HepG2 (cell line): ENCODE measurements around the gene BRAT1. TPM values are rescaled to one million over a fixed set of nuclear protein-coding genes. Genes with fewer than 3 reads are reported as not detected.
A peak's percentile ranks its signal among the peaks of the same experiment; 100 is the strongest.

Experiments used
- ATAC-seq: fragments of 200-7000 bp; cut with Tn5 transposase; 3 replicates; pipeline ENCODE4 v1.9.1; 2020; ENCODE audit warnings: mild to moderate bottlenecking, moderate library complexity
- BruUV-seq: library from RNA; stranded (reverse); fragments of 400-500 nt; replicated peaks from 2 replicates; lab custom pipeline; 2021; lab: Mats Ljungman, UMichigan
- CTCF ChIA-PET: fragments of 300-600 bp; formaldehyde crosslinking; extraction: SDS; loops from one replicate; lab custom pipeline; 2021; ENCODE audit warnings: low total read pairs, inconsistent platforms, low intra/inter-chr PET ratio; lab: Yijun Ruan, JAX
- POLR2A ChIA-PET: fragments of 350-600 bp; sonication (Branson Sonifier 250); formaldehyde crosslinking; loops from one replicate; lab custom pipeline; 2020; ENCODE audit warnings: antibody characterized with exemption, inconsistent platforms; lab: Yijun Ruan, JAX
- DNase-seq: peaks from one replicate; pipeline ENCODE4 v3.0.0-alpha.2; 2015; ENCODE audit warnings: low spot score
- FAIRE-seq: peaks from 3 replicates; lab custom pipeline; 2011; peaks lifted over from hg19 to GRCh38; lab: Jason Lieb, UNC
- H2AFZ ChIP-seq: one replicate; pipeline ENCODE4 v1.6.1; 2011; ENCODE audit warnings: low read length, inconsistent platforms
- H3K27ac ChIP-seq: fragments of 300-600 bp; 3 replicates; pipeline ENCODE4 v1.8.0; 2011; ENCODE audit warnings: mixed run types, mild to moderate bottlenecking, mixed read lengths, low read length, inconsistent platforms; ENCODE audit not compliant: insufficient read depth; ENCODE audit errors: extremely low read length
- H3K27me3 ChIP-seq, 2 experiments: fragments of 200-600 bp in 1 of 2; 2 replicates in 1 of 2; 3 replicates in 1 of 2; pipeline versions ENCODE4 v1.6.0 to v1.8.0; 2011; ENCODE audit warnings: low read length in 2 of 2, mild to moderate bottlenecking in 2 of 2, moderate library complexity in 2 of 2, inconsistent platforms in 1 of 2; ENCODE audit not compliant: insufficient read depth in 2 of 2, control insufficient read depth in 1 of 2
- H3K36me3 ChIP-seq, 2 experiments: fragments of 200-600 bp in 1 of 2; replicated peaks in 1 of 2; 2 replicates in 1 of 2; 3 replicates in 1 of 2; pipeline versions ENCODE4 v1.5.1 to v1.8.0; 2011; ENCODE audit warnings: low read length in 2 of 2, inconsistent platforms in 1 of 2; ENCODE audit not compliant: insufficient read depth in 2 of 2, control insufficient read depth in 1 of 2
- H3K4me1 ChIP-seq: 2 replicates; pipeline ENCODE4 v1.5.1; 2012; ENCODE audit warnings: low read length, inconsistent platforms; ENCODE audit not compliant: insufficient read depth
- H3K4me2 ChIP-seq: 2 replicates; pipeline ENCODE4 v1.6.0; 2011; ENCODE audit warnings: low read depth, low read length, inconsistent platforms
- H3K4me3 ChIP-seq, 3 experiments: fragments of 200-600 bp in 1 of 3; sonication (generic), shearing (Covaris generic) in 1 of 3; replicated peaks in 1 of 3; 2 replicates each; pipeline ENCODE4 v1.5.1; 2011 to 2016; ENCODE audit warnings: low read length in 3 of 3, inconsistent platforms in 2 of 3, low read depth in 2 of 3, mild to moderate bottlenecking in 2 of 3, control low read depth in 1 of 3, mixed read lengths in 1 of 3; ENCODE audit not compliant: insufficient read depth in 1 of 3
- H3K79me2 ChIP-seq: one replicate; pipeline ENCODE4 v1.6.1; 2011; ENCODE audit warnings: low read length, inconsistent platforms; ENCODE audit not compliant: insufficient read depth
- H3K9ac ChIP-seq: 2 replicates; pipeline ENCODE4 v1.6.0; 2011; ENCODE audit warnings: mild to moderate bottlenecking, low read depth, low read length, inconsistent platforms; ENCODE audit not compliant: insufficient read depth
- H3K9me3 ChIP-seq: 2 replicates; pipeline ENCODE4 v1.5.1; 2012; ENCODE audit warnings: mild to moderate bottlenecking, low read length
- H4K20me1 ChIP-seq: 2 replicates; pipeline ENCODE4 v1.6.0; 2011; ENCODE audit warnings: inconsistent platforms, mild to moderate bottlenecking, low read length, moderate library complexity; ENCODE audit not compliant: insufficient read depth
- HDAC1 ChIP-seq: sonication (generic); formaldehyde crosslinking; IDR thresholded peaks from 2 replicates; pipeline ENCODE4 v1.5.1; 2020; ENCODE audit warnings: mild to moderate bottlenecking, missing genetic modification reagents
- HNF1A ChIP-seq, 2 experiments: sonication (generic) in 1 of 2; formaldehyde crosslinking in 1 of 2; IDR thresholded peaks; 2 replicates each; pipeline versions ENCODE4 v1.4.0 to v1.6.1; 2016 to 2020; ENCODE audit warnings: borderline replicate concordance in 1 of 2, low read depth in 1 of 2, mild to moderate bottlenecking in 1 of 2, missing genetic modification reagents in 1 of 2
- KDM2A ChIP-seq: sonication (generic); formaldehyde crosslinking; IDR thresholded peaks from 2 replicates; pipeline ENCODE4 v1.4.0; 2020; ENCODE audit warnings: low read depth, missing genetic modification reagents, borderline replicate concordance
- MED1 ChIP-seq: sonication (generic); formaldehyde crosslinking; IDR thresholded peaks from 2 replicates; pipeline ENCODE4 v1.4.0; 2020; ENCODE audit warnings: missing genetic modification reagents
- NFATC3 ChIP-seq: sonication (generic); formaldehyde crosslinking; IDR thresholded peaks from 2 replicates; pipeline ENCODE4 v1.5.1; 2020; ENCODE audit warnings: mild to moderate bottlenecking, missing genetic modification reagents
- NFKB2 ChIP-seq: sonication (generic); formaldehyde crosslinking; IDR thresholded peaks from 2 replicates; pipeline ENCODE4 v1.4.0; 2020; ENCODE audit warnings: missing genetic modification reagents, borderline replicate concordance
- RFX5 ChIP-seq: IDR thresholded peaks from 2 replicates; pipeline ENCODE4 v1.6.1; 2011; ENCODE audit warnings: low read depth, low read length, improper control_type of control experiment
- SRY ChIP-seq: sonication (generic); formaldehyde crosslinking; IDR thresholded peaks from 2 replicates; pipeline ENCODE4 v1.8.0; 2022; ENCODE audit warnings: mild to moderate bottlenecking, missing genetic modification reagents
- TEAD3 ChIP-seq: optimal IDR thresholded peaks from 2 replicates; pipeline ENCODE3; 2016; ENCODE audit warnings: borderline replicate concordance
- ZBTB4 ChIP-seq: sonication (generic); formaldehyde crosslinking; IDR thresholded peaks from 2 replicates; pipeline ENCODE4 v1.4.0; 2020; ENCODE audit warnings: missing genetic modification reagents, mild to moderate bottlenecking, borderline replicate concordance
- ZFP36L1 ChIP-seq: sonication (generic); formaldehyde crosslinking; IDR thresholded peaks from 2 replicates; pipeline ENCODE4 v1.8.0; 2022; ENCODE audit warnings: mild to moderate bottlenecking, missing genetic modification reagents, moderate library complexity
- ZNF776 ChIP-seq: sonication (generic); formaldehyde crosslinking; IDR thresholded peaks from 2 replicates; pipeline ENCODE4 v1.4.0; 2020; ENCODE audit warnings: mild to moderate bottlenecking, missing genetic modification reagents
- ZNF790 ChIP-seq: sonication (generic); formaldehyde crosslinking; IDR thresholded peaks from 2 replicates; pipeline ENCODE4 v1.8.0; 2022; ENCODE audit warnings: missing genetic modification reagents, mild to moderate bottlenecking, borderline replicate concordance
- ZSCAN20 ChIP-seq: sonication (generic); formaldehyde crosslinking; IDR thresholded peaks from 2 replicates; pipeline ENCODE4 v1.4.0; 2020; ENCODE audit warnings: missing genetic modification reagents, mild to moderate bottlenecking, borderline replicate concordance
- WGBS: methylation state at CpG from one replicate; pipeline ENCODE4 v1.1.6; 2017; ENCODE audit warnings: low lambda C conversion rate; 5-methylcytosine and 5-hydroxymethylcytosine counted together
- in situ Hi-C: cut with HindIII; loops from 2 replicates; pipeline ENCODE4 v1.10.0; 2017; ENCODE audit warnings: low pct_unique_long_range_greater_than_20kb; ENCODE audit not compliant: extremely low pct_ligation_motif_present
- intact Hi-C: fragments of 100-400 bp; cut with micrococcal nuclease; formaldehyde crosslinking; loops from one replicate; pipeline ENCODE4 v1.10.0; 2022; ENCODE audit not compliant: unreplicated experiment
- polyA plus RNA-seq, 8 experiments: library from polyadenylated mRNA; depleted of rRNA in 3 of 8; stranded (reverse) in 7 of 8; unstranded in 1 of 8; fragments of >200 nt; fragmentation: Illumina TruSeq in 4 of 8; extraction: Trizol in 4 of 8; gene quantifications; 2 replicates each; pipeline versions ENCODE4 v1.2.1 to v1.2.3, GENCODE V29; 2011 to 2016; ENCODE audit warnings: low read depth in 4 of 8, missing spikeins in 1 of 8, mixed read lengths in 1 of 8; ENCODE audit not compliant: insufficient read depth in 1 of 8
- total RNA-seq, 5 experiments: library from RNA; depleted of rRNA; stranded (reverse); fragments of >200 nt; fragmentation: Illumina TruSeq; extraction: Trizol; gene quantifications; 2 replicates each; pipeline ENCODE4 v1.2.3, GENCODE V29; 2016; ENCODE audit warnings: low read depth in 1 of 5

The BRAT1 gene
- total and polyA plus RNA-seq, 2 of the 13 experiments (the other 11 are each of a cell fraction or from before 2014, with no cell fraction given) = 10.2 to 20.3 TPM

- no TSS peak for BruUV-seq
- intact Hi-C loops (loop anchor here (5.0 kb wide), 1 partner anchor 64 kb away; no protein-coding TSS in a partner anchor), in situ Hi-C loops (no loop called here)
- POLR2A ChIA-PET = interaction anchor here (0.8 kb wide), 2 partner anchors 65 to 71 kb away, joined by 4 read pairs; no protein-coding TSS in a partner anchor
- Histone ChIP-seq H4K20me1 (no peaks in the 10 kb centered on the region), H3K4me3 (peak within 1 kb of the TSS; percentile 74 to 93 (median 84)), H3K9me3 (no peaks in the 10 kb centered on the region), H3K27me3 (no peaks in the 10 kb centered on the region), H2AFZ (peak within 1 kb of the TSS; percentile 97), H3K9ac (peak within 1 kb of the TSS; percentile 72), H3K27ac (peak within 1 kb of the TSS; percentile 54), H3K79me2 (peaks cover 13% of the 10 kb centered on the region), H3K36me3 (no peaks in the 10 kb centered on the region), H3K4me1 (peaks cover 37% of the 10 kb centered on the region), H3K4me2 (peak within 1 kb of the TSS; percentile 98)
- no peak for FAIRE-seq
- DNase-seq = peak; percentile 81
- under 1% methylated on average over 15 of the region's 66 CpGs for WGBS
- peak; percentile 67 for ATAC-seq
- CTCF ChIA-PET = no interaction called here
- peak; percentile 90 for TF ChIP-seq HDAC1
- TF ChIP-seq MED1 = peak; percentile 43; the same call in 1 of the 2 replicates
- peak; percentile 35; the same call in 1 of the 2 replicates for TF ChIP-seq ZNF776 (CRISPR knock-in tag)
- no peak for TF ChIP-seq HNF1A (IDR thresholded peaks at IDR 0.05; ENCODE audit: low read depth)
- peak; percentile 29; the same call in 1 of the 2 replicates for TF ChIP-seq HNF1A (CRISPR knock-in tag; IDR thresholded peaks at IDR 0.05; ENCODE audit: borderline replicate concordance)
- TF ChIP-seq ZSCAN20 (CRISPR knock-in tag) = 0 out of 2 replicates have a peak, but pooled peaks have one; percentile 37
- no peak for TF ChIP-seq NFKB2 (CRISPR knock-in tag)
- TF ChIP-seq KDM2A = peak; percentile 37; the same call in 1 of the 2 replicates
- TF ChIP-seq NFATC3 = no peak
- TF ChIP-seq TEAD3 = peak; percentile 53
- no peak for TF ChIP-seq SRY (CRISPR knock-in tag)
- TF ChIP-seq ZBTB4 (CRISPR knock-in tag) = no peak
- no peak for TF ChIP-seq ZFP36L1 (CRISPR knock-in tag)
- TF ChIP-seq ZNF790 (CRISPR knock-in tag) = peak; percentile 68; the same call in 1 of the 2 replicates
- no peak for TF ChIP-seq RFX5
Measured at GRCh38 chr7:2558629-2559282, 3.4 kb upstream of the BRAT1 start, which contains the start of gene IQCE. IQCE (plus strand) TSS chr7:2558979; CDS start chr7:2559182, 203 bp downstream.
